GM19351 (cell line): ENCODE data around the gene LY86.

Experiments used
- ATAC-seq: cut with Tn5 transposase; IDR thresholded peaks from one replicate; pipeline ENCODE4 v1.9.1; 2021; ENCODE audit warnings: mild to moderate bottlenecking, moderate library complexity; ENCODE audit not compliant: unreplicated experiment

LY86 gene

DNA sequence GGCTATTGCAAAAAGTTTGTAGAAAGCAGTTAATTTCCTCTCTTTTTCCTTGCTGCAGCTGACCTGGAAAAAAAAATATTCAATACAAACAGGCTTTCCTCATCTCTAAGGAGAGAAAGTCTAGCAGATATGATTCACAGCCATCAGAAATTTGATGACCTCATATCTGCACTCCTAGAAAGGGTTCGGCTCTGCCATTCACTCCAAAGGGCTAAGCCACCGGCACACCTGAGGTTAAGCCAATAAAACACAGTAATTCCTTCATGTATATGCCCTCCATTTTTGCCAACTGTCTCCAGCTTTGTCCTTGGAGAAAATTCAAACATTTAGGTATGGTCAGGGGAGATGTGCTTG is 18.7 kb upstream of the LY86 start:
- no peak for ATAC-seq

DNA sequence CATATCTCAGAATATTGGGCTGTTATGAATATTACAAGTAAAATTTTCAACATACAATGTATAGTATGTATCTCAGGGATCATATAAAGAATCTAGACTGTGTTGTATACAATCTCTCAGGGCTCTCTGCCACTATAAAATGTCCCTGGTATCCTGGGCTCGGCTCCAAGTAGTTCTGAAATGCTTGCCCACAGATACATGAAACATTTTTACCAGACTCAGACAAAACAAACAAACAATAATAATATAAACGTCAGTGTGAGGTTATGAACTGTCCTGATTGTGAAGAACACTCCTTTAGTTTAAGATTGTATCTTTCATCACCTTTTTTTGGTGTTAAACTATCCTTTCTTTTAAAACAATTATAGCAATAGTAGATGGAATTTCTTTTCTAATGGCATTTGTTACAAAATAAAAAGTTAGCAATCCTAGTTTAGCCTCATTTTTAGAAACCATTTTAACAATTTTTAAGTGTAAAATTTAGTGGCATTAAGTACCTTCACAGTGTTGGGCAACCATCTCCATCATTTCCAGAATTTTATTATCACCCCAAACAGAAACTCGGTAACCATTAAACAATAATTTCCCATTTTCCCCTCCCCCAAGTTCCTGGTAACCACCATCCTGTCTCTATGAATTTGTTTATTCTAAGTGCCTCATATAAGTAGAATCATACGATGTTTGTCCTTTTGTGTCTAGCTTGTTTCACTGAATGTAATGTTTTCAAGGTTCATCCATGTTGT is 17.4 kb upstream of the LY86 start:
- no peak for ATAC-seq

DNA sequence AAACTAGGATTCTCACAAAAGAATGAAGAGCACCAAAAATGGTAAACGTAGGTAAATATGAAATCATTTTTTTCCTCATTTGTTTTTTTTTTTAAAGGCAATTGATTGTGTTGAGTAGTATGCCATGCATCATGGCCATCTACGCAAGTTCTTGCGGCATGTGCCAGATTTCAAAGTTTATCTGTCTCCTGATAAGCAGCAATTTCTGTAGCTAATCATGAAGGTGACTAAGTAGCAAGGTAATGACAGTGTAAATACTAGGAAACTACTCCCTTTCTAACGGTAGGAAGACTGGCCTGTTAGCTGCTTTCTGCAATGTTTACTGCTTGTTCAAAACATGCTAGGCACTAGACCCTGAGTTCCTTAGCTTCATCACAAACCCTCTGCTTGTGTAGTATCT is 13.4 kb upstream of the LY86 start:
- no peak for ATAC-seq

DNA sequence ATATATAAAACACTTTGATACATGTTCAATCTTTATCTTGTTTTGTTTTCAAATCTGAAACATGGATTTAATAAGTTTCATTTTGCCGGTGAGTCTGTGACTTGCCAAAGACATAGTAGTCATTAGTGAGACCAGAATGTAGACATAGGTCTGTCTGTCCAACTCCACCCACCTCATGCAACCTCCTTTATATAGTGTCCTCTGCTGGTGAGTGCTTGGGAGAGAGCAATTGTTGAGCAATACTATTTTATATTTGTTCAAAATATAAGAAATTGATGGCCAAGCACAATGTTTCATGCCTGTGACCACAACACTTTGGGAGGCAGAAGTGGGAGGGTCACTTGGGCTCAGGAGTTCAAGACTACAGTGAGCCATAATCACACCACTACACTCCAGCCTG is 10.8 kb upstream of the LY86 start:
- no peak for ATAC-seq

DNA sequence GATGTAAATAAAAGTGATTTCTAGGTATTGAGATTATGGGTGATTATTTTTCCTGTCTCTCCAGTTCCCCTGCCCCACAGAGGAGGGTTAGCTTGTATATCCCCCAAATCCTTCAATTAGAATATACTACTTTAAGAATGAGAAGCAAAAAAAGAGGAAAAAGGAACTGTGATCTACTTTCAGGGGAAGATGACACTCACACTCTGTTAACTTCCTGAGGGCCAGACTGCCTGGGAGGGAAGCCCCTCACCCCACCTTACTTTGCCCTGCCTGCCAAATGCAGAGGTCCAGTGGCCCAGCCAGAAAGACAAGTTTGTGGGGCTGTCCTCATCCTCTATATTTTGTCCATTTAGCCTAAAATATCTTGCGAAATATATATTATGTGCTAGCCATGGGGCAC is 9.2 kb upstream of the LY86 start:
- no peak for ATAC-seq

DNA sequence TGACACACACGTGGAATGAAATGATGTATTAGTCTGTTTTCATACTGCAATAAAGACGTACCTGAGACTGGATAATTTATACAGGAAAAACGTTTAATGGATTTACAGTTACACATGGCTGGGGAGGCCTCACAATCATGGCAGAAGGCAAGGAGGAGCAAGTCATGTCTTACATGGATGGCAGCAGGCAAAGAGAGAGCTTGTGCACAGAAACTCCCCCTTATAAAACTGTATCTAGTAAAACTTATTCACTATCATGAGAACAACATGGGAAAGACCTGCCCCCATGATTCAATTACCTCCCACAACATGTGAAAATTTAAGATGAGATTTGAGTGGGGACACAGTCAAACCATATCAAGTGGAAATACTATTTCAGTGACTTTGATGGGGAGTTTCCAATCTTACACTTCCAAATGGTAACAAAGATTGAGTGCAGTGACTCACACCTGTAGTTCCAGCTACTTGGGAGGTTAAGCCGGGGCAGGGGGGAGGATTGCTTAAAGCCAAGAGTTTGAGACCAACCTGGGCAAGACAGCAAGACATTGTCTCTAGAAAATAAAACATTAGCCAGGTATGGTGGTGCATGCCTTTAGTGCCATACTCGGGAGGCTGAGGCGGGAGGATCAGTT is 8.2 kb upstream of the LY86 start:
- ATAC-seq: no peak

DNA sequence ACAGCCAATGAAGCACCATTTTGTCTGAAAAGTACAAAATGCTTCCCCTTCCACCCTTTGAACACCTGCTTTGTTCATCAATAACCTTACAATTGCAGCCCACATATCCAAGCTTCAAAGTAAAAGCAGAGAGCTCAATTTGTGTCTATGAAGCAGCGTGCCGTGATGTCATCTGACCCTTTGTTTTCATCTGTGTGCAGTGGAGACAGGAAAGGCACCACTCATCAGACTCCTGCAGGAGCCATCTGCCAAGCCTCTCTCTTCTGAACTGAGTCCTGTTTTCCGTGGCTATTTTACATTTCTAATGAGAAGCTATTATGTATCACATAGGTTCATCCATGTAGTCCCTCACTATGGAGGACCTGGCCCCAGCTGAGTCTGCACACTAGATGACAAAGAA is 7.5 kb upstream of the LY86 start:
- no peak for ATAC-seq

DNA sequence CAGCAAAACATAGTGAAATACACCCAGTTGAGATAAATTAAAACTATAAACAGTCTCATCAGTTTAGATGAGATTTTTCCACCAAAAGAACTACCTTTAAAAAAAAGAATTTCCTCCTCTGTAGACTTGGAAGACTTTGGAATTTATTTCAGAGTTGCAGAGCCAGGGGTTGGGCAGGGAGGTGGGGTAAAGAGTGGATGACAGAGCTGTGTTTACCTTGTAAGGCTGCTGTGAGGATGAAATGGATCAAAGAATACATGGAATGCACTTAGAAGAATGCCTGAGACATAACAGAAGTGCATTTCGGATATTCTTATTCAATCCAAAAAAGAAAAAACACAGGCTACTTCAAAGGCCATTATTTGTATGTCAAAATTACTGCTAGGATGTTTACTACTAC is 6.4 kb upstream of the LY86 start:
- no peak for ATAC-seq

DNA sequence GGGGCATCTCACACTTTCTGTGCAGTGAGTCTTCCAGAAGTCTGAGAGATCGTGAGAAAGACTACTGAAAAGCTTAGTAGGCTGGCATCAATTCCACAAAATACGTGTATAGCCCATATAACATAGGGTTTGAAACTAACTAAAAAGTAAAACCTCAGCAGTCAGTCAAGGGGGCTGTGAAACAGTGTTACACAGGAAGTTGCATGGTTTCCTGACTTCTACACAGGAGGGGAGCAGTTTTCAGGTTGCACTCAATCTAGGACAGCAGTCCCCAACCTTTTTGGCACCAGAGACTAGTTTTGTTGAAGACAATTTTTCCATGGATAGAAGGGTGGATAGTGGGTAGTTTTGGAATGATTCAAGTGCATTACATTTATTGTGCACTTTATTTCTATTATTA is 4.7 kb upstream of the LY86 start:
- no peak for ATAC-seq

DNA sequence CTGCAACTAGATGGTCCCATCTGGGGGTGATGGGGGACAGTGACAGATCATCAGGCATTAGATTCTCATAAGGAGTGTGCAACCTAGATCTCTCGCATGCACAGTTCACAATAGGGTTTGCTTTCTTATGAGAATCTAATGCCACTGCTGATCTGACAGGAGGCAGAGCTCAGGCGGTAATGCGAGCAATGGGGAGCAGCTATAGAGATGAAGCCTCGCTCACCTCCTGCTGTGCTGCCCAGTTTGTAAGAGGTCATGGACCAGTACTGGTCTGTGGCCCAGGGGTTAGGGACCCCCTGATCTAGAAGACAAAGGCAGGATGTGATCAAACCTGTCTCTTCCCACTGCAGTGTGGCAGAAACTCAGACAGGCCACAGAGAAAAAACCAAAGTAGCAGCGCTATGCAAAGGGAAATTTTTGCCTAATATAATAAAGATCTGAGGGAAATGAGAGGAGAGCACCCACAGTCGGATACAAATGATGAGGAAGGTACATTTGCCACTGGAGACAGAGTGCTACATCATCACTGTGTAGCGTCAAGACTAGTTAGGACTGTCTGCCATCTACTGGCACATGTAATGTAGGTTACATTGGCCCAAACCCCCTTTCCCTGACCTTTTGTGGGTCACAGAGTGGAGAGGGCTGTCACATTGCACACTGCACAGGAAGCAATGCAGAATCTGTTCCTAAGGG is 4.1 kb upstream of the LY86 start:
- no peak for ATAC-seq

DNA sequence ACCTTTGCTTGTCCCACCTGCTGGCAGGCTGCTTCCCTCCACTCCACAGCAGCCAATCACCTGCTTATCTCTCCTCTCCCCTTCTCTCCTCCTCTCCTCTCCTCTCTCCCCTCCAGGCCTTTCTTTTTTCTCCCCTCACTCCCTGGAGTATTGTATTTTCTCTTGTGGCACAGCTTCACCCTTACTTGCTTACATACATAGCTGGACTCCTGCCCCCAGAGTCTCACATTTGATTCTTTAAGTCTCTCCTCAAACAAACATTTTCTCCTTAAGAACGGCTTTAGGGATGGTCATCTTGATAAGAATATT is 3.6 kb upstream of the LY86 start:
- no peak for ATAC-seq

DNA sequence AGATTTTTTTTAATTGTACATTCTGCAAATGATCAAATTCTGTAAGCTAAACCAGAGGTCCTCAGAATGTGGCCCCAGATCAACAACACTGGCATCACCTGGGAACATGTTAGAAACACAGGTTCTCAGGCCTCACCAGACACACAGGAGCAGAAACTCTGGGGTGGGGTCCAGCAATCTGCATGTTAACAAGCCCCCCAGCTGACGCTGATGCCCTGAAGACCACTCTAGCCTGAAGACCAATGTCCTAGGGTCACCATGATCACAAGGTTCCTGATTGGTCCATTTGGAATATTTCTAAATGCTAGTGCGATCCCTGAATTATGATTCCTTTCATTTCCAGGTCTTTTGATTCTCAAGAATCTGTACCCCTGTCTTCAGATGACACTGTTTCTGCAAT is 2.4 kb upstream of the LY86 start:
- no peak for ATAC-seq

DNA sequence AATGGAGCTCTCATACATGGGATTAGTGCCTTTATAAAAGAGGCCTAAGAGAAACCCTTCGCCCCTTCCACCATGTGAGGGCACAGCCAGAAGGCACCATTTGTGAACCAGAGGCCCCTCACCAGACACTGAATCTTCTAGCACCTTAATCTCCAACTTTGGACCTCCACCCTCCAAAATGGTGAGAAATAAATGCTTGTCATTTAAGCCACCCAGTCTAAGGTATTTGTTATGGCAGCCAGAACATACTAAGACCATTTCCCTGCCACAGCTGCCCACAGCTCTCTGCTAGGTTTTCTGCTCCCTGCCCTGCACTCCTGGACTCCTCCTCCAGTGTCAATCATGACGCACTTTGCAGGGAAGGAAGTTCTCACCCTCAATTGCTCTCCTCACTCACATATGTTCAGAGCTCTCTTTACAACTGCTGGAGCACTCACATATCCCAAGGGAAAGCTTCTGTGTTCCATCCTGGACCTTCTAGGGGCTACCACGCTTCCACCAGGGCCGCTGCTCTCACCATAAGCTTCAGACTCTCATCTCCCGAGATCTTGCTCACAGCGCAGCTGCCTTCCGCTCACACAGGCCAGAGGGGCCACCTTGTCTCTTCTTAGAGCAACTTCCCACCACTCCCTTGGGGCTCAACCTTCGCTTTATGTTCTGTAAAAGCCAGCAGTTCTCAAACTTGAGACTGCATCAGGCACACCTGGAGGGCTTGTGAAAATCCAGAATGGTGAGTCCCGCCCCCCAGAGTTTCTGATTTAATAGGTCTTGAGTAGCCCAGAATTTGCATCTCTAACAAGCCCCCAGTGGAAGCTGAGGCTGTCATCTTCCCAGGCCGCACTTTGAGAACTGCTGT is 1.6 kb upstream of the LY86 start:
- ATAC-seq: peak; percentile 46

DNA sequence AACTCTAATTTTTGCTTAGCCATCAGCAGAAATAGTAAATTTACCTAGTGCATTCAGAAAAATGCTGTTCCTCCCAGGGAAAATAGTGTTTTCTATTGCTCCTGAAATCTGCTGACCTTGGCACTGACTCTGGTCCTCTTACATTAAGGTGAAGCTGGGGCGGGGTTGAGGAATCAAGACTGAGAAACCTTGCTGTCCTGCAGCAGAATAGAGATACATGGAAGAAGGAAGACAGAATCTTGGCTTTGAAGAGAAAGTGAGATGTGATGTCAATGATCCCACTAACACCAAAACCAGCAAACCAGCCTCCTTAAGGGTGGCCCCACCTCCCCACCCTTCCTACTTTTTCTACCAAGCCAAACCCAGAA is 840 bp upstream of the LY86 start:
- no peak for ATAC-seq

DNA sequence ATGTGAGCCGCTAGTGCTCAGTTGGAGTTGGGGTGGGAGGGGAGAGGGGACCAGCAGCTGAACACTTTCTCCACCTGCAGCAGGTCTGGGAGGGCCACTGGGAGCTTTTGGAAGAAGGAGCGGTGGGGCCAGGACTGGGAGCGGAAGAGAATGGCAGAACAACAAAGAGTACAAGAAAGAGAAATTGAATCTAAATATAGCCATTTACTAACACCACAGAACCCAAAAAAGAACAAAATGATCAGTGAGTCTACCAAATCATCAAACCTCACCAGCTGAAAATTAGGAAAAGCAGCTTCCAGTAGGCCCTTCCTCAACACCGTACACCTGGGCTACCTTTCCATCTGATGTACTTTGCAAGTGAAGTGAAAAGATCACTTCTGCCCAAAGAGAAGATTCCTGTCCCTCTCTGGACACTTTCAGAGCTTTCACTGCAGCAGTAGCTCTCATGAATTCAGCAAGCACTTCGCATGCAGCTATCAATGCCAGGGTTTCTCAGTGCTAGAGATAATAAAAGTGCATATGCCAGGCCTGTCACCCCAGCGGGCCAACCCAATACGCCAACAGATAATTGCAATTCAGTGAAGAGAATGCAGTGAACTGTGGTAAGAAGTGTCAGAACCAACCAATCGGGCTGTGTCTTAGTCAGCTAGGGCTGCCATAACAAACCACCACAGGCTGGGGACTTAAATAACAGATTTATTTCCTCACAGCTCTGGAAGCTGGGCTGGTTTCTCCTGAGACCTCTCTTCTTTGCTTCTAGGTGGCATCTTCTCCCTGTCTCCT is 597 bp downstream of the LY86 start:
- no peak for ATAC-seq

DNA sequence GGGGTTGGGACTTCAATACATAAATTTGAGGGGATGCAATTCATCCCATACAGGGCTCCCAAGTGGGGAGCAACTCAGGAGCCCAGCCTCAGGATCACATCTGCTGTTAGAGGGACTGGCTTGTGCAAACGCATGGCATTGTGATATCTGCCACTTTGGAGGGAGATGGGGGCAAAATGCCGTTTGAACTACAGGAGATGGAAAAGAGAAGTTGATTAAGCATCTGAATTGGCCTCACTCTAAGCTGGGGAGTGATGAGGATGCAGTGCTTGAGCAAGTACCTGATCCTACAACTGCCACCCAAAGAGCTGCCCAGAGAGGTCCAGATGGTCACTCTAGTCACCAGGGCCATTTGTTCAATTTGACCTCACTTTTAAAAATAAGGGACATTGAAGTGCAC is 2.0 kb downstream of the LY86 start:
- ATAC-seq: no peak

DNA sequence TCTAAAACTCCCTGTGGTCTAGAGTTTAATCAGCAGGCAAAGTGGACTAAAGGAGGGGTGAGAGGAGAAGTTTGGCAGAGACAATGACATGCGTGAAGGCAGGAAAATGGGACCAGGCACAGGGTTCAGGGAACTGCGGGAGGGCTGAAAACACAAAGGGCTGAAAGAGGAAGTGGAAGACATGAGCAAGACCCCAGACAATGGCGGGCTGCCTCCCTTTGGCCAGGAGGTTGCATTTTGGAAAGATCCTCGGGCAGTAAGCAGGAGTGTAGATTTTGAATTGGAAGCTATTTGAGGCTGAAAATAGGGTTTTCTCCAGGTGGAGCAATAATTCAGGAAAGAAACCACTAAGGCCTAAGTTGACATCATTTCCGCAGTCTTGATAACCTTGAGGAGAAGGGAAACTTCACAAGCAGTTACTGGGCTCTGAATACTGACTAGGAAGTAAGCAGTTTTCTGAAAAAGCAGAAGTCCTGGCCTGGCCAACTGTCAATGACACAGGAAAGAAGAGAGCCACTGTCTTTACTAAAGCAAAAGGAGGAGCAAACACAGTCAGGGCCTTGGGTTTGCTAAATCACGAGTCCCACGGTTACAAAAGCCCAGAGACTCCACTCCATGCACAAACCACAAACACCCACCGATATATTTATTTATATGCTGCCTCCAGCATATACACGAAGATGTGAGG is 3.4 kb downstream of the LY86 start:
- no peak for ATAC-seq

DNA sequence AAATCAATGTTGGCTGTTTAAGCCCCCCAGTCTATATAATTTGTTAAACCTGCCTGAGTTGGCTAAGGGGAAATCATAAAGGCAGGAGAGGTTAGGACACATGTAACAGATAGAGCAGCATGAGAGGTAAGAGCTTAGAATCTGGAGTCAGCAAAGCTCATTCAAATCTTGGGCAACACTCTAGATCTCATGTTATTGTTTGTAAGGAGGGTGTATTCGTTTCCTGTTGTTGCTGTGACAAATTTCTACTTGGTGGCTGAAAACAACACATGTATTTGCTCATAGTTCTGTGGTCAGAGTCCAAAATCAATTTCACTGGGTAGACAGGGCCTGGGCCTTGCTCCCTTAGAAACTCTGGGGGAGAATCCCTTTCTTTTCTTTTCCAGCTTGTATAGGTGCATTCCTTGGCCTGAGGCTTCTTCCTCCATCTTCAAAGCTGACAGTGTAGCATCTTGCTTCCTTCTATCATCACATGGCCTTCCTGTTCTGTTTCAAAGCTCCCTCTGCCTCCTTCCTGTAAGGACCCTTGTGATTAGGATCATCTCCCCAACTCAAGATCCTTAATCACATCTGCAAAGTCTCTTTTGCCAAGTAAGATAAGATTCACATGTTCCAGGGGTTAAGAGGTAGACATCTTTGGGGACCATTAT is 4.4 kb downstream of the LY86 start:
- no peak for ATAC-seq

DNA sequence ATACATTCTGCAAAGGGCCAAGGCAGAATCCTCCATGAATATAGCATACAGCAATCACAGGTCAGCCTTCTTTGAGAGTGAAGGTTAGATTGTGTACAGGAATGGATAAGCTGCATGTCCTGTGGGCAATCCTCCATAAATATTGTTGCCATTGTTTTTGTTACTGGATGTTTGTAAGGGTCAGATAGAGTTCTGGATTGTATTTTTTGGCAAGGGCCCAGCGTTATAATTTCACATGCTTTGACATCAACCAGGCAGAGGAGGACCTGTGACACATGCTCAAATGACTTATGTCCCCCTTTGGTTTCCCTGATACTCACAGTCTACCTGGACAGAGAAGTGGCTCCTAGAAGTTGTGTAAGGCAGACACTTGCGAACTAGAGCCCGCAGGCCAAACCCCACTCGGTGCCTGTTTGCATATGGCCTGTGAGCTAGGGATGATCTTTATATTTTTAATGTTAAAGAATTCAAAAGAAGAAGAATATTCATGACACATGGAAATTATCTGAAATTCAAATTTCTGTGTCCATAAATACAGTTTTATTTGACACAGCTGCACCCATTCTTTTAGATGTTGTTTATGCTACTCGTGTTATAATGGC is 5.4 kb downstream of the LY86 start:
- ATAC-seq: no peak

DNA sequence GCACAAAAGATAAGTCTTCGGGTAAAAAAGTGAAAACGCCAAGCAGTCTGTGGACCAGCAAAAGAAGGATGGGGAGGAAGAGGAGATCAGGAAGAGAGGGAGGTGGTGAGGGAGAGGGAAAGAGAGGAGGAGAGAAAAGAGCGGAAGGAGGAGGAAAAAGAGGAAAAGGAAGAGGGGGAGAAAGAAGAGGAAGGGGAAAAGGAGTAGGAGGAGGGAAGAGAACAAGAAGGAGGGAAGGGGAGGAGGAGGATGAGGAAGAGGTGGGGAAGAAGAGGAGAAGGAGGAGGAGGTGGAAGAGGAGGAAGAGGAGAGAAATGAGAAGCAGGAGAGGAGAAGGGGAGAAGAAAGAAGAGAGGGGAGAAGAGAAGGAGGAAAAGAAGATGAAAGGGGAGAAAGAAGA is 6.5 kb downstream of the LY86 start:
- ATAC-seq: no peak
